ENCODE results near the gene KLHL40. TPM values are rescaled to one million over a fixed set of nuclear protein-coding genes. Genes with fewer than 3 reads are reported as not detected.

The KLHL40 gene
- total RNA-seq, 4 donors from 2014 or later, result not detected

- H3K27me3 ChIP-seq, result no peaks in the 10 kb centered on the region
- no peak for DNase-seq
- no peaks in the 10 kb centered on the region for H3K36me3 ChIP-seq
- no peak overlapping the region for H3K4me3 ChIP-seq (replicated peaks in 1 of 3)
- no peak for TF ChIP-seq POLR2A (IDR thresholded peaks at IDR 0.05)
- TF ChIP-seq, protein P1, sequence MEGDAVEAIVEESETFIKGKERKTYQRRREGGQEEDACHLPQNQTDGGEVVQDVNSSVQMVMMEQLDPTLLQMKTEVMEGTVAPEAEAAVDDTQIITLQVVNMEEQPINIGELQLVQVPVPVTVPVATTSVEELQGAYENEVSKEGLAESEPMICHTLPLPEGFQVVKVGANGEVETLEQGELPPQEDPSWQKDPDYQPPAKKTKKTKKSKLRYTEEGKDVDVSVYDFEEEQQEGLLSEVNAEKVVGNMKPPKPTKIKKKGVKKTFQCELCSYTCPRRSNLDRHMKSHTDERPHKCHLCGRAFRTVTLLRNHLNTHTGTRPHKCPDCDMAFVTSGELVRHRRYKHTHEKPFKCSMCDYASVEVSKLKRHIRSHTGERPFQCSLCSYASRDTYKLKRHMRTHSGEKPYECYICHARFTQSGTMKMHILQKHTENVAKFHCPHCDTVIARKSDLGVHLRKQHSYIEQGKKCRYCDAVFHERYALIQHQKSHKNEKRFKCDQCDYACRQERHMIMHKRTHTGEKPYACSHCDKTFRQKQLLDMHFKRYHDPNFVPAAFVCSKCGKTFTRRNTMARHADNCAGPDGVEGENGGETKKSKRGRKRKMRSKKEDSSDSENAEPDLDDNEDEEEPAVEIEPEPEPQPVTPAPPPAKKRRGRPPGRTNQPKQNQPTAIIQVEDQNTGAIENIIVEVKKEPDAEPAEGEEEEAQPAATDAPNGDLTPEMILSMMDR (IDR thresholded peaks at IDR 0.05), result no peak
- 92 to 95% methylated on average over 1 of the region's 1 CpG for WGBS, 2 donors
- H3K4me1 ChIP-seq, result no peaks in the 10 kb centered on the region
- H3K27ac ChIP-seq, result no peak overlapping the region
- H3K9me3 ChIP-seq, result no peaks in the 10 kb centered on the region
- intact Hi-C loops (cut with DNase I), result no loop called here
These were observed 5.1 kb upstream of the KLHL40 start for GRCh38 chr3:42680271-42680670.

GRCh38 chr3:42680806-42681205 lies 4.5 kb upstream of the KLHL40 start:
- H3K9me3 ChIP-seq, result no peaks in the 10 kb centered on the region
- H3K27me3 ChIP-seq, result no peaks in the 10 kb centered on the region
- TF ChIP-seq POLR2A (IDR thresholded peaks at IDR 0.05), result no peak
- TF ChIP-seq, protein P1 (IDR thresholded peaks at IDR 0.05), result no peak
- intact Hi-C loops (cut with DNase I), result no loop called here
- 92 to 94% methylated on average over 4 of the region's 4 CpGs for whole genome bisulfite sequencing, 2 donors
- no peak overlapping the region for H3K4me3 ChIP-seq (replicated peaks in 1 of 3)
- no peaks in the 10 kb centered on the region for H3K36me3 ChIP-seq
- H3K27ac ChIP-seq, result no peak overlapping the region
- DNase-seq, result no peak
- H3K4me1 ChIP-seq, result peaks cover 0 to 1% of the 10 kb centered on the region in 2 donors

DNA sequence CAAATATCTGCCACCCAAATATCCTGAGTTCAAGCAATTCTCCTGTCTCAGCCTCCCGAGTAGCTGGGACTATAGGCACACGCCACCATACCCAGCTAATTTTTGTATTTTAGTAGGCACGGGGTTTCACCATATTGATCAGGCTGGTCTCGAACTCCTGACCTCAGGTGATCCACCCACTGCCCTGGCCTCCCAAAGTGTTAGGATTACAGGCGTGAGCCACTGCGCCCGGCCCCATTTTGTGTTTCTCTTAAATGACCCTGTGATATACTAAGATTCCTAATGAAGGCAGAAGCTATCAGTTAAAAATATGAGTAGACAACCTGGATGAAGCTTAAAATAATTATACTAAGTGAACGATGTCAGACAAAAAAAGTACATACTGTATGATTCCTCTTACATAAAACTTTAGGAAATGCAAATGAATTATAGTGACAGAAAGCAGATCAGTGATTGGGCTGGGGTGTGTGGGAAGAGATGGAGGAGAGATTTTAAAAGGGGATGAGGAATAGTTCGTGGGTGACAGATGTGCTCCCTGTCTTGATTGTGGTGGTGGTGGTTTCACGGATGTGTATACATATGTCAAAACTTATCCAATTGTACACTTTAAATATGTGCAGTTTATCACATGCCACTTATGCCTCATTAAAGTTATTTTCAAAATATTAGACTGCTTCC lies 3.8 kb upstream of the KLHL40 start:
- 89 to 90% methylated on average over 10 of the region's 10 CpGs for WGBS, 2 donors
- no peaks in the 10 kb centered on the region for H3K9me3 ChIP-seq
- intact Hi-C loops (cut with DNase I), result no loop called here
- H3K27ac ChIP-seq, result no peak overlapping the region
- no peak overlapping the region for H3K4me3 ChIP-seq (replicated peaks in 1 of 3)
- no peaks in the 10 kb centered on the region for H3K36me3 ChIP-seq
- TF ChIP-seq, protein P1 (IDR thresholded peaks at IDR 0.05), result no peak
- TF ChIP-seq POLR2A (IDR thresholded peaks at IDR 0.05), result no peak
- no peaks in the 10 kb centered on the region for H3K27me3 ChIP-seq
- no peak for DNase-seq
- H3K4me1 ChIP-seq, result peaks cover 0 to 5% of the 10 kb centered on the region in 2 donors

DNA sequence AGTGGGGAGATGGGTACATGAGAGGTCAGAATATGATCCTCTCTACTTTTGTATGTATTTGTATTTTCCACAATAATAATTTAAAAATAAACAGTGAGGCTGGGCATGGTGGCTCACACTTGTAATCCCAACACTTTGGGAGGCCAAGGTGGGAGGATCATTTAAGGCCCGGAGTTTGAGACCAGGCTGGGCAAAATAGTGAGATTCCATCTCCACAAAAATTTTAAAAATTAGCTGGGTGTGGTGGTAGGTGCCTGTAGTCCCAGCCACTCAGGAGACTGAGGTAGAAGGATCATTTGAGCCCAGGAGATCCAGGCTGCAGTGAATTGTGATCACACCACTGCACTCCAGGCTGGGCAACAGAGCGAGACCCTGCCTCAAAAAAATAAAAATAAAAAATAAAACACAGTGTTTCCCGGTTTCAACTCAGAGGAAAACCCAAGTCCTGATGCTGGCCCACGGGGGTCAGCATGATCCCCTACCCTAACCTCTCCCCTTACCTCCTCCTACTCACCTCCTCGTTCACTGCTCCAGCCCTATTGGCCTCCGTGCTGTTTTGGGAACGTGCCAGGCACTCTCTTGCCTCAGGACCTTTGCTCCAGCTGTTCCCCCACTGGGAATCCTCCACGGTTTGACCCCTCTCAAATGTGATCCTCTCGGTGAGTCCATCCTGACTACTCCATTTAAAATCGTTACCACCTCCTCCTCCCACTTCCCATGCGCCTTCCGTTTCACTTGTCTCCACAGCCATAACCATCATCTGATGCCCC lies 2.9 kb upstream of the KLHL40 start:
- intact Hi-C loops (cut with DNase I), result no loop called here
- 72 to 76% methylated on average over 12 of the region's 12 CpGs for WGBS, 2 donors
- no peaks in the 10 kb centered on the region for H3K27me3 ChIP-seq
- no peak overlapping the region for H3K4me3 ChIP-seq (replicated peaks in 1 of 3)
- no peak overlapping the region for H3K27ac ChIP-seq
- no peaks in the 10 kb centered on the region for H3K36me3 ChIP-seq
- H3K4me1 ChIP-seq, result peaks cover 0 to 5% of the 10 kb centered on the region in 2 donors
- TF ChIP-seq POLR2A (IDR thresholded peaks at IDR 0.05), result no peak
- TF ChIP-seq, protein P1 (IDR thresholded peaks at IDR 0.05), result no peak
- DNase-seq, result no peak
- no peaks in the 10 kb centered on the region for H3K9me3 ChIP-seq

Measured in thyroid gland (tissue), 4 donors.